Loucy (cell line): ENCODE data around the gene RGS1.

Experiments used
- H2AFZ ChIP-seq: fragments of 200-600 bp; sonication (generic); 2 replicates; pipeline ENCODE4 v1.6.0; 2016; ENCODE audit warnings: antibody characterized with exemption, mild to moderate bottlenecking, low read length, moderate library complexity
- H3F3A ChIP-seq: fragments of 200-600 bp; 2 replicates; pipeline ENCODE4 v1.6.0; 2016; ENCODE audit warnings: antibody characterized with exemption, low read depth, mild to moderate bottlenecking
- H3K27me3 ChIP-seq: fragments of 200-600 bp; sonication (generic); 2 replicates; pipeline ENCODE4 v1.6.1; 2014; ENCODE audit warnings: low read length, mild to moderate bottlenecking; ENCODE audit not compliant: insufficient read depth, poor library complexity, severe bottlenecking
- H3K36me3 ChIP-seq: fragments of 200-600 bp; sonication (generic); 2 replicates; pipeline ENCODE4 v1.6.1; 2016; ENCODE audit warnings: low read length; ENCODE audit not compliant: insufficient read depth
- H3K4me1 ChIP-seq: fragments of 200-600 bp; sonication (generic); 2 replicates; pipeline ENCODE4 v1.5.1; 2014; ENCODE audit warnings: low read length, mild to moderate bottlenecking; ENCODE audit not compliant: insufficient read depth, poor library complexity, severe bottlenecking
- H3K4me2 ChIP-seq: fragments of 200-600 bp; sonication (generic); 2 replicates; pipeline ENCODE4 v1.6.0; 2014; ENCODE audit warnings: antibody characterized with exemption, low read length, low read depth, mild to moderate bottlenecking; ENCODE audit not compliant: poor library complexity, severe bottlenecking
- H3K4me3 ChIP-seq: fragments of 200-600 bp; sonication (generic); 2 replicates; pipeline ENCODE4 v1.5.1; 2014; ENCODE audit warnings: low read length, mild to moderate bottlenecking, mixed read lengths; ENCODE audit not compliant: poor library complexity, severe bottlenecking
- H3K79me2 ChIP-seq: fragments of 200-600 bp; sonication (generic); 2 replicates; pipeline ENCODE4 v1.6.1; 2014; ENCODE audit warnings: low read length; ENCODE audit not compliant: insufficient read depth
- H3K9ac ChIP-seq: fragments of 200-600 bp; sonication (generic); 2 replicates; pipeline ENCODE4 v1.6.0; 2014; ENCODE audit warnings: mild to moderate bottlenecking, low read depth, low read length, moderate library complexity; ENCODE audit not compliant: poor library complexity, severe bottlenecking
- H3K9me2 ChIP-seq: fragments of 200-600 bp; sonication (generic); replicated peaks from 2 replicates; pipeline ENCODE4 v1.6.1; 2016; ENCODE audit warnings: low read depth, low read length, mixed read lengths
- H3K9me3 ChIP-seq: fragments of 200-600 bp; sonication (generic); 2 replicates; pipeline ENCODE4 v1.6.1; 2014; ENCODE audit warnings: mild to moderate bottlenecking, antibody characterized with exemption, low read length, low read depth; ENCODE audit not compliant: insufficient read depth
- H4K20me1 ChIP-seq: fragments of 200-600 bp; sonication (generic); 2 replicates; pipeline ENCODE4 v1.6.0; 2014; ENCODE audit warnings: antibody characterized with exemption, low read length, mild to moderate bottlenecking; ENCODE audit not compliant: insufficient read depth, poor library complexity, severe bottlenecking
- EZH2phosphoT487 ChIP-seq: fragments of 200-600 bp; IDR thresholded peaks from 2 replicates; pipeline ENCODE4 v1.6.1; 2018; ENCODE audit warnings: antibody characterized with exemption, mild to moderate bottlenecking, moderate library complexity, borderline replicate concordance
- TF ChIP-seq, protein P1 (sequence below): fragments of 200-600 bp; sonication (generic); conservative IDR thresholded peaks from 2 replicates; pipeline ENCODE4 v1.5.1; 2014; ENCODE audit warnings: mild to moderate bottlenecking, antibody characterized with exemption, low read length

RGS1 gene

DNA sequence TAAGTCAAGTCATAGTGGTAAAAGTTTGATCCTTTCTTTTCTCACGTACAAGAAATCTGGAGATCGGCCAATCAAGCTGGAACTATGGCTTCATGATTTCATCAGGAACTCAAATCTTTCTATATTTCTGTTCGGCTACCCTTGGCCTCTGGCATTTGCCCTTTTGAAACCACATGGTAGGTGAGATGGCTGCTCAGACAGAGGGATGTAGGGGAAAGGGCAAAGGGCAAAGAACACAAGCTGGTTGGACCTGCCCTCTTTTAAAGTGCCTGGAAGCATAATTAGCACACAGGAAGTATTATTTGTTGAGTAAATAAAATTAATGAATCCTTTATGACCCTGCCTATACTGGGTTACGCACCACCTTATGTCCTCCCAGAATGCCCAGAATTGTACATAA is 11.5 kb upstream of the RGS1 start:
- Histone ChIP-seq H3K9ac (no peak overlapping the region), H2AFZ (no peak overlapping the region), H3K4me2 (no peak overlapping the region), H3K9me2 (no peaks in the 10 kb centered on the region), H3K27me3 (no peaks in the 10 kb centered on the region), H3K79me2 (no peaks in the 10 kb centered on the region), H3K9me3 (no peaks in the 10 kb centered on the region), H3K4me3 (no peak overlapping the region), H3F3A (no peaks in the 10 kb centered on the region), H3K4me1 (peaks cover 18% of the 10 kb centered on the region), H3K36me3 (no peaks in the 10 kb centered on the region), H4K20me1 (no peaks in the 10 kb centered on the region)
- no peak for TF ChIP-seq EZH2phosphoT487

GRCh38 chr1:192565946-192566345 is 9.6 kb upstream of the RGS1 start:
- TF ChIP-seq, protein P1, sequence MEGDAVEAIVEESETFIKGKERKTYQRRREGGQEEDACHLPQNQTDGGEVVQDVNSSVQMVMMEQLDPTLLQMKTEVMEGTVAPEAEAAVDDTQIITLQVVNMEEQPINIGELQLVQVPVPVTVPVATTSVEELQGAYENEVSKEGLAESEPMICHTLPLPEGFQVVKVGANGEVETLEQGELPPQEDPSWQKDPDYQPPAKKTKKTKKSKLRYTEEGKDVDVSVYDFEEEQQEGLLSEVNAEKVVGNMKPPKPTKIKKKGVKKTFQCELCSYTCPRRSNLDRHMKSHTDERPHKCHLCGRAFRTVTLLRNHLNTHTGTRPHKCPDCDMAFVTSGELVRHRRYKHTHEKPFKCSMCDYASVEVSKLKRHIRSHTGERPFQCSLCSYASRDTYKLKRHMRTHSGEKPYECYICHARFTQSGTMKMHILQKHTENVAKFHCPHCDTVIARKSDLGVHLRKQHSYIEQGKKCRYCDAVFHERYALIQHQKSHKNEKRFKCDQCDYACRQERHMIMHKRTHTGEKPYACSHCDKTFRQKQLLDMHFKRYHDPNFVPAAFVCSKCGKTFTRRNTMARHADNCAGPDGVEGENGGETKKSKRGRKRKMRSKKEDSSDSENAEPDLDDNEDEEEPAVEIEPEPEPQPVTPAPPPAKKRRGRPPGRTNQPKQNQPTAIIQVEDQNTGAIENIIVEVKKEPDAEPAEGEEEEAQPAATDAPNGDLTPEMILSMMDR, result no peak
- TF ChIP-seq EZH2phosphoT487, result no peak
- Histone ChIP-seq H3F3A (no peaks in the 10 kb centered on the region), H3K27me3 (no peaks in the 10 kb centered on the region), H3K79me2 (no peaks in the 10 kb centered on the region), H2AFZ (no peak overlapping the region), H3K36me3 (no peaks in the 10 kb centered on the region), H3K4me1 (peaks cover 17% of the 10 kb centered on the region), H4K20me1 (no peaks in the 10 kb centered on the region), H3K9me2 (no peaks in the 10 kb centered on the region), H3K9ac (no peak overlapping the region), H3K9me3 (no peaks in the 10 kb centered on the region), H3K4me2 (no peak overlapping the region), H3K4me3 (no peak overlapping the region)

- Histone ChIP-seq H3K4me2 (no peak overlapping the region), H3K79me2 (no peaks in the 10 kb centered on the region), H4K20me1 (no peaks in the 10 kb centered on the region), H2AFZ (no peak overlapping the region), H3K4me1 (peaks cover 24% of the 10 kb centered on the region), H3K36me3 (no peaks in the 10 kb centered on the region), H3F3A (no peaks in the 10 kb centered on the region), H3K27me3 (no peaks in the 10 kb centered on the region), H3K9me3 (no peaks in the 10 kb centered on the region), H3K4me3 (no peak overlapping the region), H3K9me2 (no peaks in the 10 kb centered on the region), H3K9ac (no peak overlapping the region)
- TF ChIP-seq, protein P1, result no peak
- TF ChIP-seq EZH2phosphoT487, result no peak
These were observed 8.9 kb upstream of the RGS1 start for GRCh38 chr1:192566657-192567056.

DNA sequence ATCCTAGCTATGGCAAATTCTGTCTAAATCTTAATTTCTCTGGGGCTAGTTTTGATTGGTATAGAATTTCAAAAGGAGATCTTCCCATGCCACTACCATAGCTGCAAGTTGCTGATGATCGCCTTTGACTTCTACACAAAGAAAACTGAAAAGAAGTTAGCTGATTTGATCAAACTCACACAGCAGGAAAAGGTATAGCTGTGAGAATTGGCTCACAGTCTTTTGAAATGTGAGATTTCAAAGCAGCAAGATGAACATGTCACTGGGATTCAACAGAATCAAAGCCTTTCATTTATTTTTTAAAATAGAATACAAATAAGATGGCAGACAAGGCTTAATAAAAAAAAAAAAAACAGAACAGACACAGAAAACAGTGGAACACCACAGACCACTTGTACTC is 7.5 kb upstream of the RGS1 start:
- no peaks in the 10 kb centered on the region for H3K9me3 ChIP-seq
- H3K79me2 ChIP-seq, result no peaks in the 10 kb centered on the region
- no peaks in the 10 kb centered on the region for H4K20me1 ChIP-seq
- no peak overlapping the region for H3K9ac ChIP-seq
- peaks cover 36% of the 10 kb centered on the region for H3K4me1 ChIP-seq
- TF ChIP-seq EZH2phosphoT487, result no peak
- TF ChIP-seq, protein P1, result no peak
- H3K27me3 ChIP-seq, result no peaks in the 10 kb centered on the region
- no peaks in the 10 kb centered on the region for H3K9me2 ChIP-seq
- no peak overlapping the region for H3K4me2 ChIP-seq
- no peak overlapping the region for H2AFZ ChIP-seq
- H3F3A ChIP-seq, result no peaks in the 10 kb centered on the region
- no peaks in the 10 kb centered on the region for H3K36me3 ChIP-seq
- H3K4me3 ChIP-seq, result no peak overlapping the region
